Osteocyte (in vitro differentiated cells): ENCODE measurements around the gene GOSR1. TPM values are rescaled to one million over a fixed set of nuclear protein-coding genes. Genes with fewer than 3 reads are reported as not detected.
A peak's percentile ranks its signal among the peaks of the same experiment; 100 is the strongest.
"Not testable (repeated sequence)": the region's sequence is repeated elsewhere in the genome, so short reads cannot be mapped to it uniquely, and the experiment has no call there.

Experiments used
- DNase-seq: peaks from one replicate; pipeline ENCODE4 v3.0.0; 2021; ENCODE audit warnings: mixed read lengths; ENCODE audit not compliant: unreplicated experiment; ENCODE audit errors: extremely low spot score
- H3K27ac Mint-ChIP-seq: one replicate; pipeline ENCODE4 v1.8.0; 2021; ENCODE audit warnings: mild to moderate bottlenecking, mixed read lengths; ENCODE audit not compliant: unreplicated experiment
- H3K27me3 Mint-ChIP-seq: one replicate; pipeline ENCODE4 v1.8.0; 2021; ENCODE audit warnings: mixed read lengths; ENCODE audit not compliant: unreplicated experiment
- H3K36me3 Mint-ChIP-seq: one replicate; pipeline ENCODE4 v1.8.0; 2021; ENCODE audit warnings: mixed read lengths; ENCODE audit not compliant: unreplicated experiment
- H3K4me1 Mint-ChIP-seq: one replicate; pipeline ENCODE4 v1.8.0; 2021; ENCODE audit warnings: mixed read lengths; ENCODE audit not compliant: unreplicated experiment
- H3K4me3 Mint-ChIP-seq: one replicate; pipeline ENCODE4 v1.8.0; 2021; ENCODE audit warnings: mild to moderate bottlenecking, moderate library complexity, mixed read lengths; ENCODE audit not compliant: unreplicated experiment
- H3K9me3 Mint-ChIP-seq: one replicate; pipeline ENCODE4 v1.8.0; 2021; ENCODE audit warnings: mixed read lengths; ENCODE audit not compliant: unreplicated experiment
- CTCF ChIP-seq: fragments of 200-600 bp; sonication (generic); IDR thresholded peaks from 2 replicates; pipeline ENCODE4 v1.5.0; 2021; ENCODE audit warnings: antibody characterized with exemption, mild to moderate bottlenecking, moderate library complexity
- total RNA-seq: library from RNA; stranded (reverse); gene quantifications from 2 replicates; pipeline ENCODE4 v1.2.1, GENCODE V29; 2021

The GOSR1 gene
- total RNA-seq, 1 donor from 2014 or later = 47.3 TPM

GRCh38 chr17:30565073-30565935 lies 88.1 kb downstream of the GOSR1 start:
- Mint-ChIP-seq H3K27ac (no peak overlapping the region), H3K4me1 (peaks cover 10% of the 10 kb centered on the region), H3K27me3 (peaks cover 17% of the 10 kb centered on the region), H3K36me3 (no peaks in the 10 kb centered on the region), H3K4me3 (no peak overlapping the region), H3K9me3 (no peaks in the 10 kb centered on the region)
- DNase-seq = no peak
- TF ChIP-seq CTCF = no peak

GRCh38 chr17:30566104-30566503 lies 88.9 kb downstream of the GOSR1 start:
- not testable (repeated sequence) for H3K27ac Mint-ChIP-seq, H3K9me3 Mint-ChIP-seq, H3K4me3 Mint-ChIP-seq, H3K36me3 Mint-ChIP-seq
- H3K4me1 Mint-ChIP-seq = peaks cover 11% of the 10 kb centered on the region
- DNase-seq = peak; percentile 67
- H3K27me3 Mint-ChIP-seq = peaks cover 17% of the 10 kb centered on the region

- H3K27ac Mint-ChIP-seq, DNase-seq: not testable (repeated sequence)
- H3K27me3 Mint-ChIP-seq = peaks cover 17% of the 10 kb centered on the region
These were observed 89.5 kb downstream of the GOSR1 start for GRCh38 chr17:30566516-30567225.

GRCh38 chr17:30567231-30568116 lies 90.3 kb downstream of the GOSR1 start:
- TF ChIP-seq CTCF = no peak
- Mint-ChIP-seq H3K27me3 (peaks cover 10% of the 10 kb centered on the region), H3K9me3 (no peaks in the 10 kb centered on the region), H3K27ac (no peak overlapping the region), H3K4me1 (peaks cover 11% of the 10 kb centered on the region), H3K36me3 (no peaks in the 10 kb centered on the region), H3K4me3 (no peak overlapping the region)
- peak; percentile 56 for DNase-seq

More at GRCh38 chr17:30566516-30567225, 89.5 kb downstream of the GOSR1 start:
- H3K9me3 Mint-ChIP-seq, H3K4me3 Mint-ChIP-seq, H3K36me3 Mint-ChIP-seq: not testable (repeated sequence)
- H3K4me1 Mint-ChIP-seq = peaks cover 11% of the 10 kb centered on the region

GRCh38 chr17:30568117-30568430 lies 90.9 kb downstream of the GOSR1 start:
- DNase-seq = no peak

GRCh38 chr17:30569531-30570175 lies 92.4 kb downstream of the GOSR1 start:
- DNase-seq, H3K36me3 Mint-ChIP-seq, H3K4me3 Mint-ChIP-seq, H3K27me3 Mint-ChIP-seq, H3K27ac Mint-ChIP-seq, H3K9me3 Mint-ChIP-seq: not testable (repeated sequence)
- H3K4me1 Mint-ChIP-seq = peaks cover 17% of the 10 kb centered on the region

More at GRCh38 chr17:30568117-30568430, 90.9 kb downstream of the GOSR1 start:
- H3K4me1 Mint-ChIP-seq = peaks cover 11% of the 10 kb centered on the region
- H3K27me3 Mint-ChIP-seq = peaks cover 4% of the 10 kb centered on the region
- no peaks in the 10 kb centered on the region for H3K36me3 Mint-ChIP-seq
- no peak overlapping the region for H3K4me3 Mint-ChIP-seq
- H3K9me3 Mint-ChIP-seq = no peaks in the 10 kb centered on the region
- H3K27ac Mint-ChIP-seq = no peak overlapping the region
- no peak for TF ChIP-seq CTCF
